Retinal pigment epithelial cell (primary cell): ENCODE data around the gene SLC17A3.

Experiments used
- DNase-seq: peaks from one replicate; pipeline ENCODE4 v3.0.0-alpha.2; 2010; ENCODE audit warnings: low read depth
- H3K4me3 ChIP-seq: 2 replicates; pipeline ENCODE4 v1.5.1; 2011; ENCODE audit warnings: mild to moderate bottlenecking, low read length, control low read depth, moderate library complexity
- CTCF ChIP-seq: conservative IDR thresholded peaks from 2 replicates; pipeline ENCODE4 v1.5.1; 2011; ENCODE audit warnings: low read depth, low read length, control low read depth, inconsistent platforms

Gene SLC17A3

GRCh38 chr6:25804804-25805203 lies 69.2 kb downstream of the SLC17A3 start:
- DNase-seq: no peak

DNA sequence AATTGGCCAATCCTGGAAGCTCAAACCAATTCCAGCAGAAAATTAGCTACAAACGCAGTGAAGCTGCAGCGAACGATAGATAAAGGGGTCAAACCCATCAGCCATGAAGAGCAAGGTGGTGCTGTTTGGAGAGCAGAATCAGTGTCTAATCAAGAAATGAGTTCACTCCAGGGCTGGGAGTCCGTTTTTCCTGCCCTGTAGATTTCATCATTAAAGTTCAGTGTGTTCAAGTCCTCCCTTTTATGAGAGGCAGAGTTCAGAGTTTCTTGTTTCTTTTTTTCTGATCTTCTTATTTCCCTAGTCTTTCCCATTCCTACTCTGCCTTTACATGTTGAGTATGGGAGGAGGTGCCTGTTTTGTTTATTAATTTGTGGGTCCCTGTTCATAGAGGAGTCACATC lies 72.6 kb downstream of the SLC17A3 start:
- no peak for DNase-seq
- no peak for TF ChIP-seq CTCF
- H3K4me3 ChIP-seq: no peak overlapping the region

More at GRCh38 chr6:25804804-25805203, 69.2 kb downstream of the SLC17A3 start:
- TF ChIP-seq CTCF: no peak
- no peak overlapping the region for H3K4me3 ChIP-seq
